ENCODE results near the gene DIP2A. TPM values are rescaled to one million over a fixed set of nuclear protein-coding genes. Genes with fewer than 3 reads are reported as not detected.

DIP2A gene
- total and polyA plus RNA-seq, 2 of the 8 experiments (the other 6 are each of a cell fraction or from before 2014, with no cell fraction given): 16.0 to 27.1 TPM

- TF ChIP-seq SIX5 (IDR thresholded peaks at IDR 0.05; ENCODE audit: low read depth, low read length) (no peak), TAF7 (optimal IDR thresholded peaks at IDR 0.05; ENCODE audit: borderline replicate concordance, low read depth, low read length) (no peak), MAFK (IDR thresholded peaks at IDR 0.05; ENCODE audit: low read depth, low read length) (no peak), BACH1 (IDR thresholded peaks at IDR 0.05; ENCODE audit: low read length) (no peak), SIRT6 (IDR thresholded peaks at IDR 0.05; ENCODE audit: low read length) (no peak), CHD7 (IDR thresholded peaks at IDR 0.05; ENCODE audit: insufficient replicate concordance, low read length) (no peak)
Observed at GRCh38 chr21:46423546-46424038, 35.1 kb upstream of the DIP2A start (continued).
